Stomach (tissue), 4 donors: ENCODE results near the gene NMT1.

Experiments used
- EP300 ChIP-seq: sonication (generic); formaldehyde crosslinking; IDR thresholded peaks from one replicate; pipeline ENCODE4 v1.6.1; 2017; ENCODE audit warnings: antibody characterized with exemption
- POLR2A ChIP-seq, 4 donors: fragments of 450-650 bp; IDR thresholded peaks; one replicate each; pipeline ENCODE4 v1.6.1; 2016; ENCODE audit warnings: antibody characterized with exemption in 4 of 4, control low read depth in 2 of 4, mild to moderate bottlenecking in 1 of 4, moderate library complexity in 1 of 4
- POLR2AphosphoS5 ChIP-seq, 3 donors: sonication (generic); formaldehyde crosslinking; IDR thresholded peaks; one replicate each; pipeline ENCODE4 v1.6.1; 2016; ENCODE audit warnings: antibody characterized with exemption in 3 of 3
- TF ChIP-seq, protein P1 (sequence below), 7 experiments: fragments of 450-650 bp in 4 of 7; fragments of 200-600 bp in 3 of 7; sonication (generic) in 3 of 7; IDR thresholded peaks; one replicate each; pipeline ENCODE4 v1.5.1; 2016 to 2019; ENCODE audit warnings: antibody characterized with exemption in 7 of 7, control low read depth in 2 of 7, mild to moderate bottlenecking in 1 of 7

DNA sequence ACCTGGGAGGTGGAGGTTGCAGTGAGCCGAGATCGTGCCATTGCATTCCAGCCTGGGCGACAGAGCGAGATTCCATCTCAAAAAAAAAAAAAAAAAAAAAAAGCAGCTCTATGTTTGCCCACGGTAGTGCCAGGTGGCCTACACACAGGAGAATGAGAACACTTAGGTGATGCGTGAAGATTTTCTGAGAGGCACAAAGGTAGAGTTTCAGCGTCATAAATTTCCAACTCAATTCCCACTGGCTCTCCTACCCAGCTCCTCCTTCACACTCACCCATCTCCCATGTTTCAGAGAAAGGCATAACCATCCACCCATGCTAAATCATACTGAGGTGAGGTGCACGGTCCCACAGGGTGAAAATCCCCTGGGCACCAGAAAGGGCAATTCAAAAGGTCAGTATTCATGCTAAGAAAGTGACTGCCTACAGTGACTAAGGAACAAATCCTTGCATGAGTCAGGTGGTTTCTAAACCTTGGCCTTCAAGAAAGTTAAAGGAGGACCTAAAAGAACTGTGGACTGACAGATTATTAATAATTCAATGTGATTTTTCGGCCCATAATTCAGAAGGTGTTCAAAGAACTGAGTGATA, 14.5 kb upstream of the NMT1 start:
- TF ChIP-seq POLR2AphosphoS5 (IDR thresholded peaks at IDR 0.05) (no peak), POLR2A (IDR thresholded peaks at IDR 0.05) (no peak), EP300 (no peak)
- TF ChIP-seq, protein P1, sequence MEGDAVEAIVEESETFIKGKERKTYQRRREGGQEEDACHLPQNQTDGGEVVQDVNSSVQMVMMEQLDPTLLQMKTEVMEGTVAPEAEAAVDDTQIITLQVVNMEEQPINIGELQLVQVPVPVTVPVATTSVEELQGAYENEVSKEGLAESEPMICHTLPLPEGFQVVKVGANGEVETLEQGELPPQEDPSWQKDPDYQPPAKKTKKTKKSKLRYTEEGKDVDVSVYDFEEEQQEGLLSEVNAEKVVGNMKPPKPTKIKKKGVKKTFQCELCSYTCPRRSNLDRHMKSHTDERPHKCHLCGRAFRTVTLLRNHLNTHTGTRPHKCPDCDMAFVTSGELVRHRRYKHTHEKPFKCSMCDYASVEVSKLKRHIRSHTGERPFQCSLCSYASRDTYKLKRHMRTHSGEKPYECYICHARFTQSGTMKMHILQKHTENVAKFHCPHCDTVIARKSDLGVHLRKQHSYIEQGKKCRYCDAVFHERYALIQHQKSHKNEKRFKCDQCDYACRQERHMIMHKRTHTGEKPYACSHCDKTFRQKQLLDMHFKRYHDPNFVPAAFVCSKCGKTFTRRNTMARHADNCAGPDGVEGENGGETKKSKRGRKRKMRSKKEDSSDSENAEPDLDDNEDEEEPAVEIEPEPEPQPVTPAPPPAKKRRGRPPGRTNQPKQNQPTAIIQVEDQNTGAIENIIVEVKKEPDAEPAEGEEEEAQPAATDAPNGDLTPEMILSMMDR (IDR thresholded peaks at IDR 0.05), result no peak
